H1 (cell line): ENCODE measurements around the gene LRP5. TPM values are rescaled to one million over a fixed set of nuclear protein-coding genes. Genes with fewer than 3 reads are reported as not detected.

Source experiments
- BACH1 ChIP-seq: IDR thresholded peaks from 2 replicates; pipeline ENCODE4 v1.6.1; 2012; ENCODE audit warnings: low read length, improper control_type of control experiment
- BCL11A ChIP-seq, 2 experiments: IDR thresholded peaks; one replicate each; pipeline ENCODE4 v1.6.1; 2011; ENCODE audit warnings: low read depth in 2 of 2, low read length in 2 of 2, mild to moderate bottlenecking in 2 of 2
- BRCA1 ChIP-seq: IDR thresholded peaks from 2 replicates; pipeline ENCODE4 v1.6.1; 2012; ENCODE audit warnings: low read depth, low read length, improper control_type of control experiment
- CBX8 ChIP-seq: fragments of 300-800, 300-1000 bp; sonication (generic); IDR thresholded peaks from 2 replicates; pipeline ENCODE4 v1.7.1; 2016; ENCODE audit warnings: low read depth, low read length, borderline replicate concordance
- CEBPB ChIP-seq: IDR thresholded peaks from 2 replicates; pipeline ENCODE4 v1.6.1; 2012; ENCODE audit warnings: low read depth, low read length
- CHD1 ChIP-seq: IDR thresholded peaks from 2 replicates; pipeline ENCODE4 v1.6.1; 2012; ENCODE audit warnings: low read depth, low read length, improper control_type of control experiment
- EP300 ChIP-seq, 2 experiments: IDR thresholded peaks; 1 replicate in 1 of 2; 2 replicates in 1 of 2; pipeline ENCODE4 v1.6.1; 2011 to 2012; ENCODE audit warnings: low read depth in 2 of 2, low read length in 2 of 2, mild to moderate bottlenecking in 2 of 2, borderline replicate concordance in 1 of 2, inconsistent platforms in 1 of 2, moderate library complexity in 1 of 2
- FOSL1 ChIP-seq: IDR thresholded peaks from 2 replicates; pipeline ENCODE4 v1.6.1; 2011; ENCODE audit warnings: mild to moderate bottlenecking, low read depth, low read length, moderate library complexity; ENCODE audit not compliant: insufficient read depth
- HDAC2 ChIP-seq, 2 experiments: fragments of 300-600 bp in 1 of 2; sonication (generic) in 1 of 2; IDR thresholded peaks; 2 replicates each; pipeline ENCODE4 v1.6.1; 2011 to 2012; ENCODE audit warnings: low read depth in 2 of 2, low read length in 2 of 2, mild to moderate bottlenecking in 2 of 2, moderate library complexity in 2 of 2, borderline replicate concordance in 1 of 2, inconsistent platforms in 1 of 2
- HDAC6 ChIP-seq: IDR thresholded peaks from one replicate; pipeline ENCODE4 v1.7.1; 2012; ENCODE audit warnings: low read depth, mild to moderate bottlenecking, inconsistent platforms, low read length, moderate library complexity
- MAFK ChIP-seq: IDR thresholded peaks from 2 replicates; pipeline ENCODE4 v1.6.1; 2012; ENCODE audit warnings: low read depth, mild to moderate bottlenecking, improper control_type of control experiment, low read length
- PHF8 ChIP-seq: fragments of 200-600 bp; sonication (generic); conservative IDR thresholded peaks from 2 replicates; pipeline ENCODE4 v1.7.1; 2012; ENCODE audit warnings: low read depth, mild to moderate bottlenecking, inconsistent platforms, low read length, moderate library complexity
- POLR2AphosphoS5 ChIP-seq: IDR thresholded peaks from 2 replicates; pipeline ENCODE4 v1.6.1; 2011; ENCODE audit warnings: low read depth, low read length
- RFX5 ChIP-seq: IDR thresholded peaks from 2 replicates; pipeline ENCODE4 v1.6.1; 2011; ENCODE audit warnings: low read depth, low read length, improper control_type of control experiment, borderline replicate concordance
- SIN3A ChIP-seq, 2 experiments: IDR thresholded peaks in 1 of 2; conservative IDR thresholded peaks in 1 of 2; 2 replicates each; pipeline ENCODE4 v1.6.1; 2011 to 2012; ENCODE audit warnings: low read length in 2 of 2, improper control_type of control experiment in 1 of 2, low read depth in 1 of 2, mild to moderate bottlenecking in 1 of 2
- SP1 ChIP-seq: IDR thresholded peaks from 2 replicates; pipeline ENCODE4 v1.6.1; 2011; ENCODE audit warnings: low read depth, low read length
- SUZ12 ChIP-seq: fragments of 200-600 bp; sonication (generic); IDR thresholded peaks from 2 replicates; pipeline ENCODE4 v1.6.1; 2012; ENCODE audit warnings: mild to moderate bottlenecking, inconsistent platforms, low read length, moderate library complexity, mixed read lengths
- TAF1 ChIP-seq: IDR thresholded peaks from 2 replicates; pipeline ENCODE4 v1.6.1; 2011; ENCODE audit warnings: mild to moderate bottlenecking, low read depth, low read length
- TAF7 ChIP-seq: optimal IDR thresholded peaks from 2 replicates; pipeline ENCODE3; 2011; ENCODE audit warnings: low read depth, mild to moderate bottlenecking, inconsistent platforms, low read length, moderate library complexity, borderline replicate concordance
- TEAD4 ChIP-seq: IDR thresholded peaks from 2 replicates; pipeline ENCODE4 v1.6.1; 2012; ENCODE audit warnings: low read depth, low read length, inconsistent platforms, mixed read lengths
- YY1 ChIP-seq: IDR thresholded peaks from 2 replicates; pipeline ENCODE4 v1.6.1; 2011; ENCODE audit warnings: low read depth, mild to moderate bottlenecking, low read length
- polyA plus RNA-seq, 7 experiments: library from polyadenylated mRNA; depleted of rRNA in 3 of 7; stranded (reverse) in 5 of 7; unstranded in 2 of 7; fragments of >200 nt in 5 of 7; fragments of 200-250 nt in 2 of 7; gene quantifications; 1 replicate in 5 of 7; 2 replicates in 1 of 7; 4 replicates in 1 of 7; pipeline versions ENCODE4 v1.2.1 to v1.2.3, GENCODE V29; 2011 to 2013; ENCODE audit warnings: missing spikeins in 2 of 7, mixed read lengths in 2 of 7
- total RNA-seq: library from RNA; stranded (reverse); fragmentation: NEBNext Ultra II Directional; extraction: Animal tissue kit (Norgen Biotek cat#: 25700); gene quantifications from 2 replicates; pipeline ENCODE4 v1.2.1, GENCODE V29; 2021
- TF ChIP-seq, protein P1 (sequence below): IDR thresholded peaks from 2 replicates; pipeline ENCODE4 v1.6.1; 2012; ENCODE audit warnings: inconsistent platforms

LRP5 gene
- total and polyA plus RNA-seq, 2 of the 8 experiments (the other 6 are each of a cell fraction or from before 2014, with no cell fraction given): 19.0 to 38.9 TPM

DNA sequence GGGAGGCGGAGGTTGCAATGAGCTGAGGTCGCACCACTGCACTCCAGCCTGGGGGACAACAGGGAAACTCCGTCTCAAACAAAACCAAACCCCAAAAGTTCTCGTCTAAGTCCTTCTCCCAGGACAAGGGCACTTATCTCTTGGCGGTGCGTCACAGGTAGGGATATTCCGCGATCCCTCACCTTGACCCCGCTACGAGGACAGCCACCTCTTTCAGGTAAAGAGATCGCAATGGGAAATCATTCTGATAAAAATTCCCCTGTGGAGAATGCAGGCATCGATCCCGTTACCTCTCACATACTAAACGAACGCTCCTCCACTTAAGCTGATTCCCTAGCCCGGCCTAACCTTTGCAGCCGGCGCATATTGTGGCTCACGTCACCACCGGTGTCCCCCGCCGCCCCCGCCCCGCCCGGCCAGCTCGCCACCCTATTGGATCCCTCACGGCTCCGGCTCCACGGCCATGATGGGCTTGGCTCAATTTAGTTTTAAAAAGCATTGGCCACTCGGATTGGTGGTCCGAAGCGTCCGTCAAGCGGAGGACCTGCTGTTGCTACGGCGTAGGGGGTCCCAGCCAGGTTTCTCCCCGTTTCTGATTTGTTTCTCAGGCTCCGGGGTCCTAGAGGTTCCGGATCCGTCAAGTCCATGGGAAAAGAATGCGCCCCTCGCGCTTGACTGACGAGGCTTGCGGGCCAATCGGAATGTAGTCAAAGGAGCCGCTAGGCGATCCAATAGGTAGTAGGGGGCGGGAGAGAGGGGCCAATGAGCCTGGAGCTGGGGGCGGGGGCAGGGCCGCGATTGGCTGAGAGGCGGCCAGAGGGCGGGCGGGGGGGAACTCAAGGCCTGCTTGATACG lies 147.7 kb downstream of the LRP5 start (continued):
- TF ChIP-seq BCL11A (IDR thresholded peaks at IDR 0.05; ENCODE audit: low read depth in 2 of 2, low read length in 2 of 2) (no peak), TAF7 (peak; percentile 29), BRCA1 (no peak), YY1 (peak; percentile 82), SP1 (peak; percentile 96), CEBPB (no peak), BACH1 (no peak), FOSL1 (peak; percentile 82), TAF1 (0 out of 2 replicates have a peak, but pooled peaks have one; percentile 53), CHD1 (no peak), SUZ12 (no peak), TEAD4 (peak; percentile 91), CBX8 (no peak), EP300 (IDR thresholded peaks at IDR 0.05; ENCODE audit: borderline replicate concordance in 1 of 2, low read depth in 2 of 2, low read length in 2 of 2) (no peak), HDAC6 (no peak), RFX5 (peak; percentile 40; the same call in 1 of the 2 replicates), SIN3A (conservative IDR thresholded peaks at IDR 0.05 in 1 of 2, IDR thresholded peaks at IDR 0.05 in 1 of 2; ENCODE audit: low read depth in 1 of 2, low read length in 2 of 2) (no peak; a peak in 2 of 4 replicates), PHF8 (no peak), HDAC2 (IDR thresholded peaks at IDR 0.05; ENCODE audit: borderline replicate concordance in 1 of 2, low read depth in 2 of 2, low read length in 2 of 2) (no peak), MAFK (peak; percentile 80; the same call in 1 of the 2 replicates), POLR2AphosphoS5 (peak; percentile 66)
- TF ChIP-seq, protein P1, sequence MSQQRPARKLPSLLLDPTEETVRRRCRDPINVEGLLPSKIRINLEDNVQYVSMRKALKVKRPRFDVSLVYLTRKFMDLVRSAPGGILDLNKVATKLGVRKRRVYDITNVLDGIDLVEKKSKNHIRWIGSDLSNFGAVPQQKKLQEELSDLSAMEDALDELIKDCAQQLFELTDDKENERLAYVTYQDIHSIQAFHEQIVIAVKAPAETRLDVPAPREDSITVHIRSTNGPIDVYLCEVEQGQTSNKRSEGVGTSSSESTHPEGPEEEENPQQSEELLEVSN: no peak; the same call in 1 of the 2 replicates
